Fibroblast of villous mesenchyme (primary cell): Measurements from ENCODE around the gene TEX51. TPM values are rescaled to one million over a fixed set of nuclear protein-coding genes. Genes with fewer than 3 reads are reported as not detected.

ENCODE experiments used
- DNase-seq: peaks from one replicate; pipeline ENCODE4 v3.0.0-alpha.2; 2010; ENCODE audit warnings: low read depth
- H3K4me3 ChIP-seq: 2 replicates; pipeline ENCODE4 v1.5.1; 2011; ENCODE audit warnings: low read depth, mild to moderate bottlenecking, low read length
- total RNA-seq: library from RNA; depleted of rRNA; stranded (reverse); fragments of >200 nt; gene quantifications from 2 replicates; pipeline ENCODE4 v1.2.3, GENCODE V29; 2012
- TF ChIP-seq, protein P1 (sequence below): IDR thresholded peaks from 2 replicates; pipeline ENCODE4 v1.5.1; 2012; ENCODE audit warnings: low read depth, mild to moderate bottlenecking, low read length; ENCODE audit not compliant: insufficient read depth

Gene TEX51
- total RNA-seq, 1 donor, result not detected

DNA sequence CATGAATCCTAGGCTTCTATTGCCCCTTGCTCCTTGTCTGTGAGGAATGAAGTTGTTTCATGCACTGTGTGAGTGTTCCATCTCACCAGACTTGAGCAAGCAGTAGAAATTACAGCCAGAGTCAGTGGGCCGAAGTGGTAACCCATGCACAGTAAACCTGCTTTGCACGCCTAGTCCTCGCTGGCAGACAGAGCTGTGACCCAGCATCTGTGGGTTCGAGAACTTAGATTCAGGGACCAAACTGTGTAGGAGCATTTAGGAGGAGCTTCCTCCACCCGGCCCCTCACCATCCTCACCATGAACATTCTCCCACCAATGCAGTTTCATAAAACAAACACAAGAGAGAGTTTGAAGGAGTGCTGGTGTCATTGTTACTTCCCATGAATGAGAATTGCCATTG is 21.6 kb upstream of the TEX51 start:
- H3K4me3 ChIP-seq, result no peak overlapping the region
- no peak for DNase-seq
- TF ChIP-seq, protein P1, sequence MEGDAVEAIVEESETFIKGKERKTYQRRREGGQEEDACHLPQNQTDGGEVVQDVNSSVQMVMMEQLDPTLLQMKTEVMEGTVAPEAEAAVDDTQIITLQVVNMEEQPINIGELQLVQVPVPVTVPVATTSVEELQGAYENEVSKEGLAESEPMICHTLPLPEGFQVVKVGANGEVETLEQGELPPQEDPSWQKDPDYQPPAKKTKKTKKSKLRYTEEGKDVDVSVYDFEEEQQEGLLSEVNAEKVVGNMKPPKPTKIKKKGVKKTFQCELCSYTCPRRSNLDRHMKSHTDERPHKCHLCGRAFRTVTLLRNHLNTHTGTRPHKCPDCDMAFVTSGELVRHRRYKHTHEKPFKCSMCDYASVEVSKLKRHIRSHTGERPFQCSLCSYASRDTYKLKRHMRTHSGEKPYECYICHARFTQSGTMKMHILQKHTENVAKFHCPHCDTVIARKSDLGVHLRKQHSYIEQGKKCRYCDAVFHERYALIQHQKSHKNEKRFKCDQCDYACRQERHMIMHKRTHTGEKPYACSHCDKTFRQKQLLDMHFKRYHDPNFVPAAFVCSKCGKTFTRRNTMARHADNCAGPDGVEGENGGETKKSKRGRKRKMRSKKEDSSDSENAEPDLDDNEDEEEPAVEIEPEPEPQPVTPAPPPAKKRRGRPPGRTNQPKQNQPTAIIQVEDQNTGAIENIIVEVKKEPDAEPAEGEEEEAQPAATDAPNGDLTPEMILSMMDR, result no peak

DNA sequence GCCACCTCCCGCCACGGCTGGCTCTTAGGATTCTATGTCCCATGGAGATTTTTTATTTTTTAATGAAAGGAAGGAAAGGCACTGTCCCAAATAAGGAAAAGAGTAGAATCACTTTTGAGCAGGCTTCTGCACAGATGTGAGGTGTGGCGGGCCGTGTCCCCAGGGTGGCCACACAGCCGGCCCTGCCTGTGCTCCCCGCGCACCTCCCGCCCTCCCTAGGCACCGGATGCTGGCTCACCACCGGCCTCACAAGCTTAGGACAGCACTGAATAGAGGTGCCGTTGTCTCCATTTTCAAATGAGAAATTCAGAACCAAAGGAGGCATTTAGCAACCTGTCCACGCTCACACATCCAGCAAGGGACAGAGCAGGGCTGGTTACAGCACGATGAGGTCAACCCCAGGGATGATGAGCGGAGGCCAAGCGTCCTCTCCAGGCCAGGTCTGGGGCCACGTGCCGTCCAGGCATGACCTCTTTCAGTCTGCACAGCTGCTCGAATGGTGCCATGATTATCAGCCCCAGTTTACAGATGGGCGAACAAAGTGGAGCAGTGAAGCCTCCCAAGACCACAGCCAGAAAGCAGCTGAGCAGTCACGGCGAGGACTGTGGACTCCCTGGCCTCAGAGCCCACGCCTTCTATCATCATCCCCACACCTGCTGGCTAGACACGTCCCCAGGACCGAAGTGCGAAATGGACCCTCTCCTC is 20.7 kb upstream of the TEX51 start:
- no peak for DNase-seq
- H3K4me3 ChIP-seq, result no peak overlapping the region
- TF ChIP-seq, protein P1, result no peak

DNA sequence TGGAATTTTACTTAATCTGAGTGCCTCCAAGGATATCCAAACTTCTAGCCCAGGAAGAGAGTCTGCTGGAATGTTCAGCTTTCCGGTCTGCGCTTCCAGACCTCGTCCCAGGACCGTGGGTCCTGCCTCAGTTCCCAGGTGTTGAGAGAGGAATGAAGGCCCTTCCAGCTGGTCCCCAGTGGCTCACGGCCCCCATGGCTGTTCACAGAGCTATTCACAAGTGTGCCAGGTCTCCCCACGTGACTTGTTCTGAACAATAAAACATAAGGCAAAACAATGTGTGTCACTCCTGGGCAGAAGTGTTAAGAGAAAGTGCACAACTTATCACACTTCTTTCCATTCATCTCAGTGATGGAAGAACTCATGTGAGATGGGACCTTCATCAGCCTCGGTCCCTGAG is 20.1 kb upstream of the TEX51 start:
- TF ChIP-seq, protein P1, result no peak
- DNase-seq, result no peak
- no peak overlapping the region for H3K4me3 ChIP-seq

DNA sequence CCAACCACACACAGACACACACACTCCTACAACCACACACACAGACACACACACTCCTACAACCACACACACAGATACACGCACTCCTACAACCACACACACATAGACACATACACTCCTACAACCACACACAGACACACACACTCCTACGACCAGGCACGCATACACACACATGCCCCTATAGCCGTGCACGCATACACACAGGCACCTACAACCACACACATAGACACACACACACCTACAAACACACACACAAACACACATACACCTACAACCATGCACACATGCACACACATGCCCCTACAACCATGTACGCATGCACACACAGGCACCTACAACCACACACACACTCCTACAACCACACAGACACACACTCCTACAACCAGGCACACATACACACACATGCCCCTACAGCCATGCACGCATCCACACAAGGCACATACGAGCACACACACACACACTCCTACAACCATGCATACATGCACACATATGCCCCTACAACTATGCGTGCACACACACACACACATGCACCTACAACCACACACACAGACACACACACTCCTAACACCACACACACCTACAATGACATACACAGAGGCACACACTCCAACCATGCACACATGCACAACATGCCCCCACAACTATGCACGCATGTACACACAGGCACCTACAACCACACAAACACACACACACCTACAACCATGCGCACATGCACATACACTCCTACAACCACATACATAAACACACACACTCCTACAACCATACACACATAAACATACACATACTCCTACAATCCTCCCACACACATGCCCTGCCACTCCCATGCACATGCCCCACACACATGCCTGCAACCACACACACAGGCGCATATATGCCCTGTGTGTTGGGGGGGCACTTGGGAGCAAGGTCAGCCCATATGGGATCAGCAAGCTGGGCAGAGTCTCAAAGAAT is 19.1 kb upstream of the TEX51 start:
- DNase-seq, result no peak
- no peak overlapping the region for H3K4me3 ChIP-seq
- TF ChIP-seq, protein P1, result no peak

DNA sequence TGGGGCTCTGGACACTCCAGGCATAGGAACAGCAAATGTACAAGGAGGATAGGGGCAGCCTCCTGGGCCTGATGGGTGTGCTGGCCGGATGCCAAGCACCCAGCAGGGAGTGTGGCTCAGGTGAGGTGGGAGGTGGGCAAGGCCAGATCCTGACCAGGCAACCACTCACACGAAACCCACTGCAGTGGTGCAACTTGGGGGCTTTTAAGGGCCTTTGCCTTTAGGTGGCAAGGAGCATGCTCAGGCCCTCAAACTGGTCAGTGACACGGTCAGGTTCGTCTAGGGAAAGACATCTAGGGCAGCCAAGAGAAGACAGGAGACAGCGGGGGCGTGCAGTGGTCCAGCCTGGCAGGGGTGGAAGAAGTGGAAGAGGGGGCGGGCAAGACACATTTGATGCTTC is 18.4 kb upstream of the TEX51 start:
- no peak for DNase-seq
- TF ChIP-seq, protein P1, result no peak
- H3K4me3 ChIP-seq, result no peak overlapping the region

DNA sequence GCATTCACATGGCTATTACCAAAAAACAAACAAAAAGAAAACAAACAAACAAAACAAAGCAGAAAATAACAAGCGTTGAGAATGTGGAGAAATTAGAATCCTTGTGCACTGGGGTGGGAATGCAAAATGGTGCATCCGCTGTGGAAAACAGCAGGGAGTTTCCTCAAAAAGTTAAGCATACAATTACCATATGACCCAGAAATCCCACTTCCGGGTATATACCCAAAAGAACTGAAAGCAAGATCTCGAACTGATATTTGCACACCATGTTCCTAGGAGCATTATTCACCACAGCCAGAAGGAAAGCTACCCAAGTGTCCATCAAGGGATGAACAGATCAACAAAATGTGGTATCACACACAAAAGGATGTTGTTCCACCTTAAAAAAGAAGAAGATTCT is 17.9 kb upstream of the TEX51 start:
- TF ChIP-seq, protein P1, result no peak
- H3K4me3 ChIP-seq, result no peak overlapping the region
- no peak for DNase-seq
